Muscle of leg (tissue), 11 donors: ENCODE results near the gene MSI2. TPM values are rescaled to one million over a fixed set of nuclear protein-coding genes. Genes with fewer than 3 reads are reported as not detected.

Experiments
- DNase-seq: peaks from one replicate; pipeline ENCODE4 v3.0.0; 2013
- H3K27ac ChIP-seq: one replicate; pipeline ENCODE4 v1.5.1; 2013; ENCODE audit warnings: mild to moderate bottlenecking, low read length, control low read depth
- H3K27me3 ChIP-seq: one replicate; pipeline ENCODE4 v1.6.1; 2013; ENCODE audit warnings: low read length; ENCODE audit not compliant: control insufficient read depth, insufficient read depth
- H3K36me3 ChIP-seq: one replicate; pipeline ENCODE4 v1.6.1; 2013; ENCODE audit warnings: low read length; ENCODE audit not compliant: control insufficient read depth, insufficient read depth
- H3K4me1 ChIP-seq: one replicate; pipeline ENCODE4 v1.6.1; 2013; ENCODE audit warnings: low read length; ENCODE audit not compliant: control insufficient read depth, insufficient read depth
- H3K4me3 ChIP-seq: one replicate; pipeline ENCODE4 v1.5.1; 2013; ENCODE audit warnings: low read length, control low read depth
- H3K9me3 ChIP-seq: replicated peaks from 2 replicates; pipeline ENCODE4 v1.6.1; 2013; ENCODE audit warnings: low read depth, low read length; ENCODE audit not compliant: control insufficient read depth
- WGBS: methylation state at CpG from one replicate; pipeline ENCODE4 v1.1.5; 2013; ENCODE audit warnings: missing lambda C conversion rate; ENCODE audit not compliant: insufficient coverage; 5-methylcytosine and 5-hydroxymethylcytosine counted together
- polyA plus RNA-seq, 8 donors: library from polyadenylated mRNA; unstranded; fragments of 120-200 nt; gene quantifications; one replicate each; pipeline versions ENCODE4 v1.2.1 to v1.2.3, GENCODE V29; 2013; ENCODE audit warnings: inconsistent platforms in 1 of 8, low replicate concordance in 1 of 8; ENCODE audit not compliant: insufficient read length in 8 of 8, insufficient read depth in 1 of 8
- total RNA-seq: library from RNA; stranded (reverse); fragments of 120-200 nt; gene quantifications from one replicate; pipeline ENCODE4 v1.2.4, GENCODE V29; 2013

Gene MSI2
- total and polyA plus RNA-seq, 9 donors: 21.5 to 32.0 (median 27.4) TPM

- peaks cover 41% of the 10 kb centered on the region for H3K27me3 ChIP-seq
- H3K4me3 ChIP-seq: no peak overlapping the region
- no peaks in the 10 kb centered on the region for H3K9me3 ChIP-seq
- no peaks in the 10 kb centered on the region for H3K36me3 ChIP-seq
- H3K27ac ChIP-seq: peak overlapping the region; percentile 72
- whole genome bisulfite sequencing: 80% methylated on average over 15 of the region's 16 CpGs
- no peak for DNase-seq
- peaks cover 59% of the 10 kb centered on the region for H3K4me1 ChIP-seq
Measured at GRCh38 chr17:57554826-57555635, 298.7 kb downstream of the MSI2 start.

- no CpG with 5 or more reads among the region's 1 CpG for WGBS
- DNase-seq: no peak
- Histone ChIP-seq H3K27ac (no peak overlapping the region), H3K27me3 (peaks cover 38% of the 10 kb centered on the region), H3K4me1 (peaks cover 59% of the 10 kb centered on the region), H3K4me3 (no peak overlapping the region), H3K9me3 (no peaks in the 10 kb centered on the region), H3K36me3 (no peaks in the 10 kb centered on the region)
Measured at GRCh38 chr17:57555636-57556175, 299.4 kb downstream of the MSI2 start.

GRCh38 chr17:57556320-57556719, 300.0 kb downstream of the MSI2 start:
- Histone ChIP-seq H3K4me3 (no peak overlapping the region), H3K4me1 (peaks cover 59% of the 10 kb centered on the region), H3K9me3 (no peaks in the 10 kb centered on the region), H3K36me3 (no peaks in the 10 kb centered on the region), H3K27me3 (peaks cover 35% of the 10 kb centered on the region), H3K27ac (no peak overlapping the region)
- DNase-seq: no peak
- WGBS: 90% methylated on average over 3 of the region's 5 CpGs

- no peak for DNase-seq
- Histone ChIP-seq H3K27ac (no peak overlapping the region), H3K9me3 (no peaks in the 10 kb centered on the region), H3K36me3 (no peaks in the 10 kb centered on the region), H3K4me3 (no peak overlapping the region), H3K27me3 (peaks cover 31% of the 10 kb centered on the region), H3K4me1 (peaks cover 56% of the 10 kb centered on the region)
- 93% methylated on average over 7 of the region's 8 CpGs for WGBS
Measured at GRCh38 chr17:57556977-57557376, 300.7 kb downstream of the MSI2 start.

- H3K4me1 ChIP-seq: peaks cover 51% of the 10 kb centered on the region
- no peaks in the 10 kb centered on the region for H3K9me3 ChIP-seq
- whole genome bisulfite sequencing: no CpG with 5 or more reads among the region's 4 CpGs
- peaks cover 27% of the 10 kb centered on the region for H3K27me3 ChIP-seq
- no peak overlapping the region for H3K27ac ChIP-seq
- H3K36me3 ChIP-seq: no peaks in the 10 kb centered on the region
- no peak for DNase-seq
- no peak overlapping the region for H3K4me3 ChIP-seq
Measured at GRCh38 chr17:57557416-57557815, 301.1 kb downstream of the MSI2 start.

GRCh38 chr17:57557834-57558681, 301.7 kb downstream of the MSI2 start:
- DNase-seq: no peak
- no peak overlapping the region for H3K4me3 ChIP-seq
- peaks cover 48% of the 10 kb centered on the region for H3K4me1 ChIP-seq
- H3K9me3 ChIP-seq: no peaks in the 10 kb centered on the region
- 58% methylated on average over 12 of the region's 22 CpGs for WGBS
- peaks cover 23% of the 10 kb centered on the region for H3K27me3 ChIP-seq
- H3K36me3 ChIP-seq: no peaks in the 10 kb centered on the region
- H3K27ac ChIP-seq: no peak overlapping the region

- Histone ChIP-seq H3K36me3 (no peaks in the 10 kb centered on the region), H3K4me1 (peaks cover 36% of the 10 kb centered on the region), H3K4me3 (no peak overlapping the region), H3K27ac (no peak overlapping the region), H3K9me3 (no peaks in the 10 kb centered on the region), H3K27me3 (peaks cover 14% of the 10 kb centered on the region)
- no CpG with 5 or more reads among the region's 7 CpGs for WGBS
- no peak for DNase-seq
Measured at GRCh38 chr17:57559226-57559625, 302.9 kb downstream of the MSI2 start.

- peak; percentile 52 for DNase-seq
- Histone ChIP-seq H3K36me3 (no peaks in the 10 kb centered on the region), H3K27me3 (peaks cover 12% of the 10 kb centered on the region), H3K4me1 (peaks cover 31% of the 10 kb centered on the region), H3K27ac (no peak overlapping the region), H3K4me3 (no peak overlapping the region), H3K9me3 (no peaks in the 10 kb centered on the region)
- 41% methylated on average over 6 of the region's 14 CpGs for WGBS
Measured at GRCh38 chr17:57559634-57560318, 303.5 kb downstream of the MSI2 start.

- H3K27ac ChIP-seq: no peak overlapping the region
- H3K9me3 ChIP-seq: no peaks in the 10 kb centered on the region
- peaks cover 25% of the 10 kb centered on the region for H3K4me1 ChIP-seq
- no CpG with 5 or more reads among the region's 4 CpGs for WGBS
- no peak for DNase-seq
- H3K27me3 ChIP-seq: peaks cover 12% of the 10 kb centered on the region
- no peak overlapping the region for H3K4me3 ChIP-seq
- H3K36me3 ChIP-seq: no peaks in the 10 kb centered on the region
Measured at GRCh38 chr17:57560319-57560705, 304.0 kb downstream of the MSI2 start.
